Activated B cell treated with CpG ODN at 0.5 μM for 24 hours (primary cell): ENCODE measurements around the gene MAML3. TPM values are rescaled to one million over a fixed set of nuclear protein-coding genes. Genes with fewer than 3 reads are reported as not detected.

Experiments
- ATAC-seq: fragments of 200-7000 bp; cut with Tn5 transposase; one replicate; pipeline ENCODE4 v1.10.0; 2021; ENCODE audit warnings: low read depth, mild to moderate bottlenecking, moderate library complexity
- CTCF ChIA-PET: fragments of 350-600 bp; sonication (Branson Sonifier 250); formaldehyde crosslinking; loops from one replicate; lab custom pipeline; 2021; ENCODE audit warnings: antibody characterized with exemption; lab: Charles Lee
- POLR2A ChIA-PET: fragments of 350-600 bp; sonication (Branson Sonifier 250); formaldehyde crosslinking; loops from one replicate; lab custom pipeline; 2021; ENCODE audit warnings: antibody characterized with exemption; lab: Charles Lee
- DNase-seq: peaks from one replicate; pipeline ENCODE4 v3.0.0; 2022
- H3K27ac Mint-ChIP-seq: one replicate; pipeline ENCODE4 v1.8.0; 2020; ENCODE audit warnings: mixed read lengths
- H3K27me3 Mint-ChIP-seq: one replicate; pipeline ENCODE4 v1.8.0; 2021; ENCODE audit warnings: mixed read lengths
- H3K36me3 Mint-ChIP-seq: one replicate; pipeline ENCODE4 v1.8.0; 2021; ENCODE audit warnings: low read depth, mixed read lengths
- H3K4me1 Mint-ChIP-seq: one replicate; pipeline ENCODE4 v1.8.0; 2021; ENCODE audit warnings: mixed read lengths
- H3K4me3 Mint-ChIP-seq: one replicate; pipeline ENCODE4 v1.8.0; 2020; ENCODE audit warnings: mild to moderate bottlenecking, mixed read lengths
- H3K9me3 Mint-ChIP-seq: one replicate; pipeline ENCODE4 v1.8.0; 2020; ENCODE audit warnings: mixed read lengths
- CTCF ChIP-seq: fragments of 200-600 bp; IDR thresholded peaks from one replicate; pipeline ENCODE4 v1.8.0; 2022; ENCODE audit warnings: antibody characterized with exemption, mild to moderate bottlenecking
- intact Hi-C: fragments of 100-400 bp; cut with micrococcal nuclease; formaldehyde crosslinking; loops from one replicate; pipeline ENCODE4 v1.15.1; 2024
- total RNA-seq: library from RNA; stranded (reverse); gene quantifications from 2 replicates; pipeline ENCODE4 v1.2.3, GENCODE V29; 2022

Gene MAML3
- total RNA-seq, 1 donor from 2014 or later: 2.6 TPM

DNA sequence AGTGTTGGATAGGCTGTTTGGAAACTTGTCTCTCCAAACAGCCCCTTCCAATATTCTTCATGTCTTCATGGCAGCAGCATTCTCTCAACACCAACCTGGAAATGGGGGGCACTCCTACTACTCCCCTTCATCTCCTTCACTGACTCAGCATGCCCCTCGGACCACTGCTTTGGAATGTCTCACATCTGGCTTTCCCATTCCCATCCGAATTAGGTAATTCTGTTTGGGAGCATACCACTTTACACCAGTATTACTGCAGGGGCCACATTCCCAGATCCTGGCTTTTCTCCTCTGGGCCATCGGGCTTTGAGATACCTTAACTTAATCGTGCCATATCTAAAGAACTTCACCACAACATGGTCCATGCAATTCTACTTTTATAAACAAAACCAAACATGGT lies 100.8 kb downstream of the MAML3 start:
- no peaks in the 10 kb centered on the region for H3K36me3 Mint-ChIP-seq
- H3K4me3 Mint-ChIP-seq: no peak overlapping the region
- H3K27ac Mint-ChIP-seq: peak overlapping the region; percentile 61
- ChIA-PET CTCF (interaction anchor here (1.0 to 2.3 kb wide), 3 partner anchors 103 to 199 kb away, joined by 3 to 23 read pairs (median 3); no protein-coding TSS in a partner anchor), POLR2A (interaction anchor here (1.8 kb wide), 1 partner anchor 98 kb away, joined by 15 read pairs; no protein-coding TSS in a partner anchor)
- H3K27me3 Mint-ChIP-seq: peaks cover 29% of the 10 kb centered on the region
- no peak for DNase-seq
- intact Hi-C loops: loop anchor here (1.0 to 2.0 kb wide), 3 partner anchors 74 to 318 kb away; no protein-coding TSS in a partner anchor
- no peaks in the 10 kb centered on the region for H3K9me3 Mint-ChIP-seq
- no peak for ATAC-seq
- peaks cover 63% of the 10 kb centered on the region for H3K4me1 Mint-ChIP-seq
- TF ChIP-seq CTCF: no peak

DNA sequence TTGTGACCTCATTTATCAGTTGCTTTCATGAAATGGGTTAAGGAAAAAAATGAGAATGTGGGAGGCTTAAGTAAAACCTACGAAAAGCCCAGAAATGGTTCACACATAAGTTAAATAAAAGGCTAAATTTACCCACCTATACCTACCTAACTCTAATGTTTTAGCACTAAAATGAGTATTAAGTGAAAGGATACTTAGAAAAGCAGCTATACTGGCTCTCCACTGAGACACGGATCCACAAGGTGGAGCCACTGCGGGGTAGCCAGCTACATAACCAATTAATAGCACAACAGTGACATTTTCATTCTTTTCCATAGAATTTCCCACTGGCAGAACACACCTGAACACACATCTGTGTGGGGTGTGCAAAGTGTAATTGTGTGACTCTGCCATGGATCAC lies 101.9 kb downstream of the MAML3 start:
- ChIA-PET CTCF (interaction anchor here (0.6 to 2.3 kb wide), 8 partner anchors 11 to 316 kb away, joined by 3 to 23 read pairs (median 4); no protein-coding TSS in a partner anchor), POLR2A (interaction anchor here (1.8 kb wide), 1 partner anchor 99 kb away, joined by 15 read pairs; no protein-coding TSS in a partner anchor)
- Mint-ChIP-seq H3K36me3 (no peaks in the 10 kb centered on the region), H3K4me3 (no peak overlapping the region), H3K9me3 (no peaks in the 10 kb centered on the region), H3K27me3 (peaks cover 29% of the 10 kb centered on the region), H3K27ac (no peak overlapping the region), H3K4me1 (peaks cover 55% of the 10 kb centered on the region)
- ATAC-seq (no peak), DNase-seq (no peak)
- intact Hi-C loops: loop anchor here (1.0 to 2.0 kb wide), 3 partner anchors 73 to 317 kb away; no protein-coding TSS in a partner anchor
- no peak for TF ChIP-seq CTCF

- ATAC-seq (no peak), DNase-seq (no peak)
- ChIA-PET POLR2A (interaction anchor here (0.6 to 1.1 kb wide), 4 partner anchors 8 to 1034 kb away, joined by 3 to 5 read pairs (median 3); no protein-coding TSS in a partner anchor), CTCF (interaction anchor here (1.0 to 2.0 kb wide), 5 partner anchors 20 to 316 kb away, joined by 3 to 14 read pairs (median 4); no protein-coding TSS in a partner anchor)
- intact Hi-C loops: loop anchor here (2.0 kb wide), 2 partner anchors 37 to 45 kb away; no protein-coding TSS in a partner anchor
- Mint-ChIP-seq H3K4me3 (peak overlapping the region; percentile 74), H3K36me3 (no peaks in the 10 kb centered on the region), H3K27me3 (peaks cover 19% of the 10 kb centered on the region), H3K4me1 (peaks cover 41% of the 10 kb centered on the region), H3K9me3 (no peaks in the 10 kb centered on the region), H3K27ac (no peak overlapping the region)
- TF ChIP-seq CTCF: no peak
Measured at GRCh38 chr4:140049849-140050637, 103.9 kb downstream of the MAML3 start.

- peak overlapping the region; percentile 33 for H3K27ac Mint-ChIP-seq
- no peak for TF ChIP-seq CTCF
- CTCF ChIA-PET: interaction anchor here (0.7 to 2.0 kb wide), 6 partner anchors 11 to 614 kb away, joined by 3 to 14 read pairs (median 3); no protein-coding TSS in a partner anchor
- H3K4me1 Mint-ChIP-seq: peaks cover 33% of the 10 kb centered on the region
- peak overlapping the region; percentile 74 for H3K4me3 Mint-ChIP-seq
- ATAC-seq: peak; percentile 81
- POLR2A ChIA-PET: interaction anchor here (0.6 to 1.1 kb wide), 5 partner anchors 9 to 1033 kb away, joined by 3 to 5 read pairs (median 3); no protein-coding TSS in a partner anchor
- DNase-seq: no peak
- no peaks in the 10 kb centered on the region for H3K36me3 Mint-ChIP-seq
- H3K27me3 Mint-ChIP-seq: peaks cover 14% of the 10 kb centered on the region
- H3K9me3 Mint-ChIP-seq: no peaks in the 10 kb centered on the region
- intact Hi-C loops: loop anchor here (2.0 kb wide), 2 partner anchors 36 to 46 kb away; no protein-coding TSS in a partner anchor
Measured at GRCh38 chr4:140049024-140049848, 104.7 kb downstream of the MAML3 start.
